ENCODE measurements around the gene LBR.

DNA sequence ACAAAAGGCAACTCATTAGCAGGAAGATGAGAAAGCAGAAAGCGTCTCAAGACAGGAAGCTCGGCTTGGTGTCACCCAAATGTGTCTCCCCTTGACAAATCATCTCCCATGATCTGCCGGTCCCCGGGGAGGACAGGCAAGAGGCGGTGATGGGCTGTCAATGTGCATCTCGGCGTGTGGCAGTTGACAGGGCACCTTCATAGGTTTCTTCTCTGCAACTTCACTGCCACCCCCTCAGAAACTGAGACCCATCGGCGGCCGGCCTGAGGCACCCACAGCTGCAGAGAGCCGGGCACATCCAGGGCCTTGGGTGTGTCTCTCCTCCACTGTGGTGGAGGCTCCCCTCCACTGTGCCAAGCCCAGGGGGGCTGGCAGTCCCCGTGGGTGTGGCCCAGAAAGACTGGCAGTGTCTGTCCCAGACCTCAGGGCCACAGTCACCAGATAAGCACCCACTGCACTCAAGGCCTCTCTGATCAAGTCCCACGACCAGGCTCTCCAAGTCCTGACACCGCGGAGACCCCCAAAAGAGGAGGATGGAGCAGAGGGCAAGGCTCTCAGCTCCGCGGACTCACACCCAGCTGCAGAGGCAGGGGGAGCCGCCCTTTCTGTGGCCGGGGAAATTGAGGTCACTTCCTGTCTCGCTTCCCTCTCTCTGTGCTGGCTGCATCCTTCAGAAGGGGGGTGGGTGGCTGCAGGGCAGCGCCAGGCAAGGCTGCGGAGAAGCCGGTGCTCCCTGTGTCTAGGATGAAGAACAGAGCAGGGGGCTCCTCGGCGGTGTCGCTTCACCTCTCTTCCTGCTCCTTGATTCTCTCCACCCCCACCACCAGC, 39.6 kb upstream of the LBR start:
- TF ChIP-seq YY1 (IDR thresholded peaks at IDR 0.05; ENCODE audit: insufficient read depth, insufficient read length), result no peak
- TF ChIP-seq ZNF274 (IDR thresholded peaks at IDR 0.05; ENCODE audit: low read depth, low read length), result no peak
- TF ChIP-seq SUZ12 (IDR thresholded peaks at IDR 0.05; ENCODE audit: extremely low read depth, insufficient read depth, insufficient read length), result no peak

Measured in NT2/D1 (cell line).